ENCODE results near the gene SVIL. TPM values are rescaled to one million over a fixed set of nuclear protein-coding genes. Genes with fewer than 3 reads are reported as not detected.
A peak's percentile ranks its signal among the peaks of the same experiment; 100 is the strongest.
"Not testable (repeated sequence)": the region's sequence is repeated elsewhere in the genome, so short reads cannot be mapped to it uniquely, and the experiment has no call there.

SVIL gene
- polyA plus RNA-seq, 10 donors, result 152 to 260 (median 175) TPM

- no peak for DNase-seq
Observed at GRCh38 chr10:29461042-29461441, 173.7 kb downstream of the SVIL start.

DNA sequence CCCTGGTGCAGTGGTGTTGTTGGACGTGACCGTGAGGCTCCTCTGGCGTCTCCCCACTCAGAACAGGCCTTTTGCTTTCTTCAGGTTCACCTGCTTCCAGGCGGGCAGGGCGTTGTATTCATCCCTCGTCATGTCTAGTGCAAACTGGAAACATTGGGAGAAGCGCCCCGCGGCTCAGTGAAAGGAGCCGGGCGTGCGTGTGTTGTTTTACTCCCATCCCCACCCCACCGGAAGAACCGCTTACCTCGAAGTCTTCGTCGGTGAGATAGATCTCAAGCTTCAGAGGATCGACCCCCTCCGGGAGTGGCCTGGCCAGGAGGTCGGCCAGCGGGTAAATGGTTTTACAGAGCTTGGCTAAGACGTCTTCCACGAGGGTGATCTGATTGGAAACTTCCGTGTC lies 176.6 kb downstream of the SVIL start:
- DNase-seq, result not testable (repeated sequence)

GRCh38 chr10:29455095-29455494 lies 179.7 kb downstream of the SVIL start:
- DNase-seq, result no peak

DNA sequence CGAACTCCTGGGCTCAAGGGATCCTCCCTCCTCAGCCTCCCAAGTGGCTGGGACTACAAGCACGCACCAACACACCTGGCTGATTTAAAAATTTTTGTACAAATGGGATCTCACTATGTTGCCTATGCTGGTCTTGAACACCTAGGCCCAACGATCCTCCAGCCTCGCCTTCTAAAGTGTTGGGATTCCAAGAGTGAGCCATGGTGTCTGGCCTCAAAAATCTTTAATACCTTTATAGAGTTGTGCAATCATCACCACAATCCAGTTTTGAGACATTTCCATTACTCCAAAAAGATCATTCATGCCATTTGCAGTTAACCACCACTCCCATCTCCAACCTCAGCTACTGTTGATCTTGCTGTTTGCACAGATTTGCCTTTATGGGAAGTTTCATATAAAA lies 180.5 kb downstream of the SVIL start:
- DNase-seq, result no peak

DNA sequence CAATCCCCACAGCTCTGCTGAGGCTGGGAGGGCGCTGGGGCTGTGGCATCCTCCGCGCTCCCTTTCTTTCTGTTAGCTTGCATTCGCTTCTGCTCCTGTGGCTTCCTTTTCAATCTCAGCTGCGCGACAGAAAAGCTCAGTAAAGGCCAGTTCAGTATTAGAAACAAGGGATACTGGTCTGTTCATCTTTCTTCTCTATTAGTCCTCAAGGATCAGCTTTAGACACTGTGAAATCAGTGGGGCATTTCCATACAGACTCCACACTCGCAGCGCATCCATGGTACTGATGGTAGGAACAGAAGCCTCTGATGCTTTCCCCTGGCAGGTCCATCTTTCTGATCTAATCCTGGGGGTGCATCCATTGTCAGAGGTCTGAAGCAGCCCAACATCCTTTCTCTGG lies 182.2 kb downstream of the SVIL start:
- DNase-seq, result no peak

- no peak for DNase-seq
Observed at GRCh38 chr10:29451946-29452345, 182.8 kb downstream of the SVIL start.

GRCh38 chr10:29450405-29450804 lies 184.4 kb downstream of the SVIL start:
- no peak for DNase-seq

DNA sequence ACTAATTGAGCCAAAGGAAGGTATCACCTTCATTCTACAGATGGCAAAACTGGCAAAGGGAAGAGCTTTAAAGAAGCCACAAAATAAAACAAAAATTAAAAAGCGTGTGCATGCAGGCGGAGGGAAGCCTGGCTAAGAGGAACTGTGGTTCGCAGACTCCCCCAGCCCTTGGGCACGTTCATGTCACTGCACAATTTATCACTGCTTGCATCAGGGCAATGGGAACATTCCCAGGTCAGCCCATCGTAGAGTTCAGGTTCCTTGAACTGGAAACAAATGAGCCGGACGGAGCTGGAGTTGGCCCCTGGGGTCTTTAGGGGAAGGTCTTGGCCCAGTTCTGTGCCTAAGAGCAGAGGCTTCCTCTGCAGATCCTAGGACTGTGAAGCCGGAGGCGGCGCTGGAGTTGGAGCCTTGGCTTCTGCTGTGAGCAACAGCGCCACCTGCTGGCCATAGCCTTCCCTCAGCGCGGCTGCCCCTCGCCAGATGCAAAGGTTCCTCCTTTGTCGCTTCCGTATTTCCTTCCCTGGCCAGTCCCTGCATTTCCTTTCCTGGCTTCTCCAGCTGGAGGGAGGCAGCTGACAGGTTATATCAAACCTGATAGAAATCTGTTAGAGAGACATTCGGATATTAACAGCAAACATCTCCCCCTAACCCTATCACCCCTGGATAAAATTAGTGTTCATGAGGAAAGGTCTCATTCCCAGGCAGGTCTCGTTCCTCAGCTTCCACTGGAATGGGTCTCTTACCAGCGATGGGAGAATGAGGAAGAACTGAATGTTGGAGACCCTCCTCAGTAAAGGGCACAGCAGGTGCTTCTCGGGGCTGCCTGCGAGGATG lies 185.8 kb downstream of the SVIL start:
- DNase-seq, result peak; percentile 54 to 86 (median 84)

- DNase-seq, result no peak
Observed at GRCh38 chr10:29448125-29448524, 186.6 kb downstream of the SVIL start.

- DNase-seq, result no peak
Observed at GRCh38 chr10:29446327-29446726, 188.4 kb downstream of the SVIL start.

GRCh38 chr10:29443745-29444523 lies 190.8 kb downstream of the SVIL start:
- DNase-seq, result no peak

GRCh38 chr10:29440981-29441380 lies 193.8 kb downstream of the SVIL start:
- no peak for DNase-seq

- DNase-seq, result not testable (repeated sequence)
Observed at GRCh38 chr10:29439005-29439404, 195.8 kb downstream of the SVIL start.

DNA sequence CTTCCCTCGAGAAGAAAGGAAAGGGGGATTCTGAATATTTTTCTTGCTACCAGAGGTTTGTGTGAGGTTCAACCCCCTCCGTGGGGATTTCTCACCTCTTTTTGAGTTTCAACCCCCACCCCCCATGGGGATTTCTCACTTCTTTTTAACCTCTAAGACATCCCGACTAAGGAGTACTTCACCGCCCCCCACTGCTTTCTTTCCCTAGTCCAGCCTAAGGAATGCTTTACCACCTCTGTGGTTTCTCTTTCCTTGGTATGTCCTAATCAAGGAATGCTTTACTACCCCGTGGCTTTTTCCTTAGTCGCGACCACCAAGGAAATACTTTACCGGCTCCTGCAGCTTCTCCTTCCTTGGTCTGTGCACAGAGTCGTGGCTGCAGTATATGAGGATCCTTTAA lies 196.5 kb downstream of the SVIL start:
- no peak for DNase-seq

DNA sequence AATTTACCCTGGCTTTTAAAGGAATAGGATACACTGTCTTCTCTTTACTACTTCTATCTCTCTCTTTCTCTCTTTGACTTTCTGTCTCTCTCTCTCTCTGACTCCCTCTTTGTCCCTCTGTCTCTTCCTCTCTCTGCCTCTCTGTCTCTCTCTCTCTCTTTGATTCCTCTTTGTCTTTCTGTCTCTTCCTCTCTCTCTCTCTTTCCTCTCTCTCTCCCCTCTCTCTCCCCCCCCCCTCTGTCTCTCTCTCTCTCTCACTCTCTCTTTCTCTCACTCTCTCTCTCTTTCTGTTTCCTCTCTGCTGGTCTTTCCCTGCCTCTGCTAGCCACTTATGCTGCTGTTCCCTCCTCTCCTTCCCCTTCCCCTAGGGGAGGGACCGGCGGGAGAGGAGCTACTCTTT lies 196.9 kb downstream of the SVIL start:
- DNase-seq, result no peak

GRCh38 chr10:29435809-29436501 lies 198.8 kb downstream of the SVIL start:
- no peak for DNase-seq

GRCh38 chr10:29434111-29434510 lies 200.7 kb downstream of the SVIL start:
- DNase-seq, result no peak

GRCh38 chr10:29431711-29432110 lies 203.1 kb downstream of the SVIL start:
- DNase-seq, result no peak

DNA sequence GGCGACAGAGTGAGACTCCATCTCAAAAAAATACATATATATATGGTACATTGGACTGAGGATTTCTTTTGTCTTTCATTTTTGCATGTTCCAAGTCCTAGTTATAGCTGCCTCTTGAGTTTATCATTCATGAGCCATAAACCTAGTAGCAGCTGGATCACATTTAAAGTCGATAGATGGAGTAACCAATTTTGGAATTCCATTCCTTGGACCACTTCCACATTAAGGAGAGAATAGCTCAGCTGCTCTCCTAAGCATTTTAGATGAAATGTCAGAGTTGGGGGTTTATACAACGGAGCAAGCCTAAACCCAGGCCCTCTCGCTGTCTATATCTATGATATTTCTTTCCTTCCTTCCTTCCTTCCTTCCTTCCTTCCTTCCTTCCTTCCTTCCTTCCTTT lies 204.7 kb downstream of the SVIL start:
- DNase-seq, result peak; percentile 20 to 64 (median 32)

GRCh38 chr10:29428486-29428885 lies 206.3 kb downstream of the SVIL start:
- DNase-seq, result no peak

DNA sequence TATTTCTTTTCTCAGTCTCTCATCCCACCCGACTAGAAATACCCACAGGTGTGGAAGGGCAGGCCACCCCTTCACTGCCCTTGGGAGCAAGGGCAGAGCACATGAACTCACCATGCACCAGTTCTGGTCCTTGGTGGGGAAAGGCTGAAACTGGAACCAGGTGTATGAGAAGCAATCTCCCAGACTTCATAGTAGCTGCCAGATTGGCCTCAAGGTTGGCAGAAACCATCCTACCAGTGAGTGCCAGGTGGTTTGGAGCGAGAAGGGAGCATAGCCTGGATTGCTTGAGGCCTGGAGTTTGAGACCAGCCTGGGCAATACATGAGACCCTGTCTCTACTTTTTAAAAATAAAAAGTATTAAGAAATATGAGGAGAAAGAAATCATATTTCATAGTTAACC lies 207.1 kb downstream of the SVIL start:
- DNase-seq, result no peak

DNA sequence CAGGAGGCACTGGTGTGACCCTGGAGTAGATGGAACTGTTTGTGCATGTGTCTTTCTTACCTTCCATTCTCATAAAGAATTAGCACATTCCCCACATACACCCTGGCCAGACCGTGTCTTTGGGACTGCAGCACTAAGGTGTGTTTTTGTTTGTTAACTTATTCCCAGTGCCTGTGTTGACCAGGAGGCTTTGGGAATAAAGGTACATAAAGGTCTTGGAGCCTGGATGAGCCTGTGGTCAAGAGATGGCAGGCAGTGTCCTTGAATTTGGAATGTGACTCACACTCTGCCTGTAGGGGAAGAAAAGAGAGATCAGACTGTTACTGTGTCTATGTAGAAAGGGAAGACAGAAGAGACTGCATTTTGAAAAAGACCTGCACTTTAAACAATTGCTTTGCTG lies 208.4 kb downstream of the SVIL start:
- no peak for DNase-seq

DNA sequence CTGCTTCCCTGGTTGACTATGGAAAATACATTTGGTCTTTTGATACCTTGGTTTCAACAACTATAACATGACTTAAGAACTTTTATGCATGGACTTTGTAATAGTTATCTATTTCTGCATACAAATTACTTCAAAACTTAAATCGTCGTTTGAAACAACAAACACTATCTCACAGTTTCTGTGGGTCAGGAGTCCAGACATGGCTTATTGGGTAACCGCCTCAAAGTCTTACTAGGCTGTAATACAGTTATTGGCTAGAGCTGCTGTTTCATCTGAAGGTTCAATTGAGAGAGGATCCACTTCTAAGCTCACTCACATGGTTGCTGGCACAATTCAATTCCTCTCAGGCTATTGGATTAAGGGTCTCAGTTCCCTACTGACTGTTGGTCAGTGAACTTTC lies 210.8 kb downstream of the SVIL start:
- no peak for DNase-seq

Measured in muscle of back (tissue), 11 donors.